ENCODE measurements around the gene PLCL1.
"Not testable (repeated sequence)": the region's sequence is repeated elsewhere in the genome, so short reads cannot be mapped to it uniquely, and the experiment has no call there.

- not testable (repeated sequence) for TF ChIP-seq CTCF (conservative IDR thresholded peaks at IDR 0.05); EZH2 (IDR thresholded peaks at IDR 0.05; ENCODE audit: low read depth)
Measured at GRCh38 chr2:198196556-198196955, 392.2 kb downstream of the PLCL1 start.

Data from PC-9 (cell line).